ENCODE results near the gene PDCD4.

- TF ChIP-seq CTCF (IDR thresholded peaks at IDR 0.05) (no peak), POLR2A (IDR thresholded peaks at IDR 0.05) (no peak)
Observed at GRCh38 chr10:110836706-110837105, 35.0 kb upstream of the PDCD4 start.

All from upper lobe of left lung (tissue), 4 donors.